Adrenal gland (tissue), 12 donors: ENCODE data around the gene CDH4. TPM values are rescaled to one million over a fixed set of nuclear protein-coding genes. Genes with fewer than 3 reads are reported as not detected.

ENCODE experiments used
- DNase-seq, 7 donors: peaks; one replicate each; pipeline ENCODE4 v3.0.0-alpha.2; 2019 to 2020
- H3K27ac ChIP-seq, 5 donors: fragments of 200-600 bp; sonication (generic) in 4 of 5; 1 replicate in 3 of 5; 2 replicates in 2 of 5; pipeline versions ENCODE4 v1.5.1 to v1.8.0; 2016 to 2020; ENCODE audit warnings: mild to moderate bottlenecking in 1 of 5
- H3K27me3 ChIP-seq: fragments of 200-600 bp; 2 replicates; pipeline ENCODE4 v1.8.0; 2021
- H3K36me3 ChIP-seq, 2 donors: fragments of 200-600 bp; replicated peaks in 1 of 2; 1 replicate in 1 of 2; 2 replicates in 1 of 2; pipeline versions ENCODE4 v1.5.1 to v1.8.0; 2018 to 2022
- H3K4me1 ChIP-seq, 2 donors: fragments of 200-600 bp; replicated peaks in 1 of 2; 1 replicate in 1 of 2; 2 replicates in 1 of 2; pipeline versions ENCODE4 v1.5.1 to v1.8.0; 2018 to 2021
- H3K4me3 ChIP-seq, 4 donors: fragments of 200-600 bp; sonication (generic) in 3 of 4; one replicate each; pipeline ENCODE4 v1.5.1; 2016 to 2018
- H3K9me3 ChIP-seq, 3 donors: fragments of 200-600 bp; sonication (generic) in 1 of 3; replicated peaks in 1 of 3; 1 replicate in 2 of 3; 2 replicates in 1 of 3; pipeline versions ENCODE4 v1.5.1 to v1.8.0; 2016 to 2021
- POLR2A ChIP-seq, 2 donors: fragments of 450-650 bp; IDR thresholded peaks; one replicate each; pipeline ENCODE4 v1.6.1; 2017; ENCODE audit warnings: antibody characterized with exemption in 2 of 2, mild to moderate bottlenecking in 2 of 2, moderate library complexity in 1 of 2
- WGBS, 4 donors: extraction: QIAGEN DNeasy Blood & Tissue Kit in 2 of 4; methylation state at CpG; one replicate each; pipeline versions ENCODE4 v1.1.5 to v1.1.7; 2013 to 2017; 5-methylcytosine and 5-hydroxymethylcytosine counted together
- intact Hi-C, 2 donors: fragments of 100-400 bp; cut with DNase I; formaldehyde crosslinking; loops; one replicate each; pipeline versions ENCODE4 v1.14.1 to v1.15.0; 2022 to 2023
- polyA plus RNA-seq, 3 donors: library from polyadenylated mRNA; stranded (reverse); fragments of 200-250 nt in 2 of 3; fragments of 350-450 nt in 1 of 3; fragmentation: Illumina TruSeq in 1 of 3; extraction: RNeasy Lipid Tissue Mini Kit (QIAGEN cat#74804) in 1 of 3; gene quantifications; one replicate each; pipeline ENCODE4 v1.2.3, GENCODE V29; 2013 to 2014
- total RNA-seq, 9 donors: library from RNA; depleted of rRNA in 4 of 9; stranded (reverse); fragments of >200 nt in 4 of 9; fragments of 120-200 nt in 1 of 9; fragmentation: NEBNext Ultra II Directional in 1 of 9; extraction: Animal tissue kit (Norgen Biotek cat#: 25700) in 1 of 9; gene quantifications; one replicate each; pipeline versions ENCODE4 v1.1.0 to v1.2.4, GENCODE V29; 2013 to 2023
- TF ChIP-seq, protein P1 (sequence below), 6 experiments: fragments of 450-650 bp in 4 of 6; fragments of 200-600 bp in 2 of 6; sonication (generic) in 1 of 6; IDR thresholded peaks; 1 replicate in 5 of 6; 2 replicates in 1 of 6; pipeline versions ENCODE4 v1.5.1 to v1.8.0; 2016 to 2021; ENCODE audit warnings: antibody characterized with exemption in 6 of 6, mild to moderate bottlenecking in 2 of 6, moderate library complexity in 1 of 6
- donor health status: healthy with polysubstance abuse.
- donor health status: Bipolar disorder and iron deficiency.
- donor health status: DM: yes; HTN: yes; CAD: no.
- donor health status: DM: no; HTN: no; CAD: no.
- donor health status: DM: no; HTN: no; CAD: no.
- donor health status: DM: yes; HTN: yes; CAD: no.

CDH4 gene
- total and polyA plus RNA-seq, 12 donors: 0.08 to 0.53 (median 0.20) TPM; not detected in 3

GRCh38 chr20:61595216-61595615, 343.2 kb downstream of the CDH4 start:
- no peak overlapping the region for H3K27ac ChIP-seq
- no peaks in the 10 kb centered on the region for H3K4me1 ChIP-seq
- WGBS, 4 donors: 80 to 88% (median 84%) methylated on average over 9 to 13 of the region's 13 CpGs
- no peak overlapping the region for H3K4me3 ChIP-seq
- TF ChIP-seq POLR2A (IDR thresholded peaks at IDR 0.05): no peak
- TF ChIP-seq, protein P1, sequence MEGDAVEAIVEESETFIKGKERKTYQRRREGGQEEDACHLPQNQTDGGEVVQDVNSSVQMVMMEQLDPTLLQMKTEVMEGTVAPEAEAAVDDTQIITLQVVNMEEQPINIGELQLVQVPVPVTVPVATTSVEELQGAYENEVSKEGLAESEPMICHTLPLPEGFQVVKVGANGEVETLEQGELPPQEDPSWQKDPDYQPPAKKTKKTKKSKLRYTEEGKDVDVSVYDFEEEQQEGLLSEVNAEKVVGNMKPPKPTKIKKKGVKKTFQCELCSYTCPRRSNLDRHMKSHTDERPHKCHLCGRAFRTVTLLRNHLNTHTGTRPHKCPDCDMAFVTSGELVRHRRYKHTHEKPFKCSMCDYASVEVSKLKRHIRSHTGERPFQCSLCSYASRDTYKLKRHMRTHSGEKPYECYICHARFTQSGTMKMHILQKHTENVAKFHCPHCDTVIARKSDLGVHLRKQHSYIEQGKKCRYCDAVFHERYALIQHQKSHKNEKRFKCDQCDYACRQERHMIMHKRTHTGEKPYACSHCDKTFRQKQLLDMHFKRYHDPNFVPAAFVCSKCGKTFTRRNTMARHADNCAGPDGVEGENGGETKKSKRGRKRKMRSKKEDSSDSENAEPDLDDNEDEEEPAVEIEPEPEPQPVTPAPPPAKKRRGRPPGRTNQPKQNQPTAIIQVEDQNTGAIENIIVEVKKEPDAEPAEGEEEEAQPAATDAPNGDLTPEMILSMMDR (IDR thresholded peaks at IDR 0.05): no peak
- intact Hi-C loops: no loop called here
- H3K36me3 ChIP-seq: no peaks in the 10 kb centered on the region
- no peak for DNase-seq
- H3K9me3 ChIP-seq: no peaks in the 10 kb centered on the region
- H3K27me3 ChIP-seq: no peaks in the 10 kb centered on the region

GRCh38 chr20:61596687-61597330, 344.7 kb downstream of the CDH4 start:
- 57 to 76% (median 72%) methylated on average over 8 of the region's 8 CpGs for WGBS, 4 donors
- Histone ChIP-seq H3K9me3 (no peaks in the 10 kb centered on the region), H3K4me1 (no peaks in the 10 kb centered on the region), H3K36me3 (no peaks in the 10 kb centered on the region), H3K27ac (no peak overlapping the region), H3K4me3 (no peak overlapping the region), H3K27me3 (no peaks in the 10 kb centered on the region)
- intact Hi-C loops: no loop called here
- DNase-seq: no peak
- TF ChIP-seq POLR2A (IDR thresholded peaks at IDR 0.05): no peak
- TF ChIP-seq, protein P1 (IDR thresholded peaks at IDR 0.05): no peak

- H3K4me1 ChIP-seq: no peaks in the 10 kb centered on the region
- no peaks in the 10 kb centered on the region for H3K27me3 ChIP-seq
- no peak for DNase-seq
- no peaks in the 10 kb centered on the region for H3K36me3 ChIP-seq
- H3K9me3 ChIP-seq: no peaks in the 10 kb centered on the region
- no peak overlapping the region for H3K4me3 ChIP-seq
- TF ChIP-seq POLR2A (IDR thresholded peaks at IDR 0.05): no peak
- TF ChIP-seq, protein P1 (IDR thresholded peaks at IDR 0.05): no peak
- intact Hi-C loops: no loop called here
- no peak overlapping the region for H3K27ac ChIP-seq
- WGBS, 4 donors: 63 to 68% (median 66%) methylated on average over 7 of the region's 7 CpGs
Measured at GRCh38 chr20:61597996-61598395, 345.9 kb downstream of the CDH4 start.

GRCh38 chr20:61598586-61598985, 346.5 kb downstream of the CDH4 start:
- TF ChIP-seq, protein P1 (IDR thresholded peaks at IDR 0.05): no peak
- no peak for TF ChIP-seq POLR2A (IDR thresholded peaks at IDR 0.05)
- Histone ChIP-seq H3K27ac (no peak overlapping the region), H3K27me3 (no peaks in the 10 kb centered on the region), H3K4me1 (no peaks in the 10 kb centered on the region), H3K36me3 (no peaks in the 10 kb centered on the region), H3K4me3 (no peak overlapping the region), H3K9me3 (no peaks in the 10 kb centered on the region)
- intact Hi-C loops: no loop called here
- 66 to 75% (median 74%) methylated on average over 5 to 21 of the region's 21 CpGs for WGBS, 4 donors
- DNase-seq: no peak
